Stomach (tissue), 9 donors: ENCODE data around the gene ENOX1. TPM values are rescaled to one million over a fixed set of nuclear protein-coding genes. Genes with fewer than 3 reads are reported as not detected.
A peak's percentile ranks its signal among the peaks of the same experiment; 100 is the strongest.

ENCODE experiments used
- DNase-seq, 2 donors: peaks; one replicate each; pipeline versions ENCODE4 v3.0.0 to v3.0.0-alpha.2; 2013 to 2019
- H3K27ac ChIP-seq, 5 donors: fragments of 200-600 bp in 4 of 5; sonication (generic) in 4 of 5; one replicate each; pipeline ENCODE4 v1.5.1; 2013 to 2019; ENCODE audit warnings: mild to moderate bottlenecking in 1 of 5, moderate library complexity in 1 of 5
- H3K27me3 ChIP-seq, 3 donors: fragments of 200-600 bp; sonication (generic); one replicate each; pipeline ENCODE4 v1.5.1; 2017 to 2019; ENCODE audit warnings: mixed run types in 1 of 3
- H3K36me3 ChIP-seq, 4 donors: fragments of 200-600 bp; sonication (generic); 1 replicate in 3 of 4; 2 replicates in 1 of 4; pipeline ENCODE4 v1.5.1; 2016 to 2019
- H3K4me1 ChIP-seq, 4 donors: fragments of 200-600 bp; sonication (generic); one replicate each; pipeline ENCODE4 v1.5.1; 2016 to 2019
- H3K4me3 ChIP-seq, 4 donors: fragments of 200-600 bp; sonication (generic) in 3 of 4; one replicate each; pipeline ENCODE4 v1.5.1; 2016 to 2019; ENCODE audit warnings: mild to moderate bottlenecking in 1 of 4
- H3K9me3 ChIP-seq, 4 donors: fragments of 200-600 bp; sonication (generic); one replicate each; pipeline ENCODE4 v1.5.1; 2016 to 2019
- CTCF ChIP-seq, 7 experiments: fragments of 450-650 bp in 4 of 7; fragments of 200-600 bp in 3 of 7; sonication (generic) in 3 of 7; IDR thresholded peaks; one replicate each; pipeline ENCODE4 v1.5.1; 2016 to 2019; ENCODE audit warnings: antibody characterized with exemption in 7 of 7, control low read depth in 2 of 7, mild to moderate bottlenecking in 1 of 7
- EP300 ChIP-seq: sonication (generic); formaldehyde crosslinking; IDR thresholded peaks from one replicate; pipeline ENCODE4 v1.6.1; 2017; ENCODE audit warnings: antibody characterized with exemption
- POLR2A ChIP-seq, 4 donors: fragments of 450-650 bp; IDR thresholded peaks; one replicate each; pipeline ENCODE4 v1.6.1; 2016; ENCODE audit warnings: antibody characterized with exemption in 4 of 4, control low read depth in 2 of 4, mild to moderate bottlenecking in 1 of 4, moderate library complexity in 1 of 4
- POLR2AphosphoS5 ChIP-seq, 3 donors: sonication (generic); formaldehyde crosslinking; IDR thresholded peaks; one replicate each; pipeline ENCODE4 v1.6.1; 2016; ENCODE audit warnings: antibody characterized with exemption in 3 of 3
- WGBS, 5 donors: extraction: QIAGEN DNeasy Blood & Tissue Kit in 3 of 5; methylation state at CpG; one replicate each; pipeline versions ENCODE4 v1.1.5 to v1.1.7; 2013 to 2018; 5-methylcytosine and 5-hydroxymethylcytosine counted together
- intact Hi-C: fragments of 100-400 bp; cut with DNase I; formaldehyde crosslinking; loops from one replicate; pipeline ENCODE4 v1.15.1; 2023; ENCODE audit warnings: low total_unique reads
- polyA plus RNA-seq, 3 donors: library from polyadenylated mRNA; stranded (reverse); fragments of 200-250 nt; gene quantifications; one replicate each; pipeline ENCODE4 v1.2.3, GENCODE V29; 2013
- total RNA-seq, 5 donors: library from RNA; depleted of rRNA; stranded (reverse); fragments of >200 nt; gene quantifications; one replicate each; pipeline versions ENCODE4 v1.1.0 to v1.2.3, GENCODE V29; 2014 to 2016
- donor health status: healthy with polysubstance abuse.
- donor health status: Bipolar disorder and iron deficiency.
- donor health status: healthy.

The ENOX1 gene
- total and polyA plus RNA-seq, 8 donors, result 0.46 to 6.2 (median 1.4) TPM; not detected in 1

DNA sequence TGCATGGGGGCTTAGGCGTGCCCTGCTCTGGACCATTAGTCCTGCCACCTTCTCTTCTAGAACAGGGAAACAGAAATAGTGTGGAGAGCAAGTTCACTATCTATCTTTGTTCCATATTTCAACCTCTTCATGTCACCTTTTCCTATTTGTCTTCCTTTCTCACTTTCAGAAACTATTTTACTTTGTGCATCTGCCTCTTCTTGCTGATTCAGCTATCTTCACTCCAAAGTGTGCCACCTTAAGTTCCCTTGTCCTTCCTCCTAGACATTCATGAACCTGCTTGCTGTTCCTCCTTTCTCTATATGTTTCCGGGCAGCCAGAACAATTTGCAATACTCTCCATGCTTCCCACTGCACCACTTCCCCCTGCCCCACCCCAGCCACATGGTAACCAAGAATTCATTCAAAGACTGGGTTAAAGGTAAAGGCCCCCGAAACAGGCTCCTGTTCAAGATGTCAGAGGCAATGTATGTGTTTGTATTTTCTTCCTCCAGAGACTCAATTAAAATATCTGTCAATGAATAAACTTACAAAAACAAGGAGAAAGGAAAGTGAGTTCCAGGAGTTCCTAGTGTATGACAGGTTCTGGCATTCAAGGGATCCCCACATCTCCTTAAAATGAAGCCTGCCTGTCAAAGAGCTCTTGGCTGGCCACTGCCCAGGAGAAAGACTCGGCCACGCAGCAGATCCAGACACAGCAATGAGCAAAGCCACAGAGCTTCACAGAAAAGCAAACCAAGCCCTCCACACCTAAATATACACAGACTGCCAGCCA is 495.3 kb downstream of the ENOX1 start:
- intact Hi-C loops, result no loop called here
- Histone ChIP-seq H3K9me3 (no peaks in the 10 kb centered on the region), H3K36me3 (no peaks in the 10 kb centered on the region), H3K4me3 (no peak overlapping the region), H3K27me3 (no peaks in the 10 kb centered on the region), H3K27ac (no peak overlapping the region), H3K4me1 (no peaks in the 10 kb centered on the region)
- no peak for TF ChIP-seq CTCF (IDR thresholded peaks at IDR 0.05)
- TF ChIP-seq POLR2A (IDR thresholded peaks at IDR 0.05), result no peak
- TF ChIP-seq POLR2AphosphoS5 (IDR thresholded peaks at IDR 0.05), result no peak
- TF ChIP-seq EP300, result no peak
- 58 to 77% (median 70%) methylated on average over 5 of the region's 5 CpGs for WGBS, 5 donors
- DNase-seq, result no peak

GRCh38 chr13:43289470-43290255 is 497.1 kb downstream of the ENOX1 start:
- no peaks in the 10 kb centered on the region for H3K36me3 ChIP-seq
- DNase-seq, result no peak
- intact Hi-C loops, result no loop called here
- WGBS, 5 donors, result 66 to 76% (median 75%) methylated on average over 6 of the region's 6 CpGs
- H3K9me3 ChIP-seq, result no peaks in the 10 kb centered on the region
- H3K4me3 ChIP-seq, result no peak overlapping the region
- H3K4me1 ChIP-seq, result no peaks in the 10 kb centered on the region
- no peaks in the 10 kb centered on the region for H3K27me3 ChIP-seq
- TF ChIP-seq CTCF (IDR thresholded peaks at IDR 0.05), result no peak
- no peak for TF ChIP-seq EP300
- TF ChIP-seq POLR2AphosphoS5 (IDR thresholded peaks at IDR 0.05), result no peak
- no peak for TF ChIP-seq POLR2A (IDR thresholded peaks at IDR 0.05)
- H3K27ac ChIP-seq, result no peak overlapping the region

GRCh38 chr13:43286751-43287150 is 500.0 kb downstream of the ENOX1 start:
- Histone ChIP-seq H3K4me3 (no peak overlapping the region), H3K27me3 (no peaks in the 10 kb centered on the region), H3K9me3 (no peaks in the 10 kb centered on the region), H3K4me1 (peaks cover 0 to 3% (median 0%) of the 10 kb centered on the region in 4 donors), H3K36me3 (no peaks in the 10 kb centered on the region), H3K27ac (no peak overlapping the region)
- no peak for TF ChIP-seq POLR2AphosphoS5 (IDR thresholded peaks at IDR 0.05)
- TF ChIP-seq CTCF (IDR thresholded peaks at IDR 0.05), result no peak
- 89 to 100% (median 93%) methylated on average over 1 of the region's 1 CpG for WGBS, 5 donors
- no peak for DNase-seq
- intact Hi-C loops, result no loop called here

GRCh38 chr13:43285933-43286597 is 500.7 kb downstream of the ENOX1 start:
- WGBS, 5 donors, result 70 to 77% (median 76%) methylated on average over 7 of the region's 7 CpGs
- intact Hi-C loops, result no loop called here
- TF ChIP-seq POLR2AphosphoS5 (IDR thresholded peaks at IDR 0.05) (no peak), POLR2A (IDR thresholded peaks at IDR 0.05) (no peak), EP300 (no peak), CTCF (IDR thresholded peaks at IDR 0.05) (no peak)
- peaks cover 0 to 3% (median 0%) of the 10 kb centered on the region in 4 donors for H3K4me1 ChIP-seq
- H3K27ac ChIP-seq, result no peak overlapping the region
- H3K4me3 ChIP-seq, result no peak overlapping the region
- DNase-seq, result peak in 1 of 2 donors; percentile 43
- no peaks in the 10 kb centered on the region for H3K9me3 ChIP-seq
- no peaks in the 10 kb centered on the region for H3K36me3 ChIP-seq
- no peaks in the 10 kb centered on the region for H3K27me3 ChIP-seq
